Astrocyte (in vitro differentiated cells and primary cell): Measurements from ENCODE around the gene NEURL3. TPM values are rescaled to one million over a fixed set of nuclear protein-coding genes. Genes with fewer than 3 reads are reported as not detected.

Experiments
- DNase-seq: peaks from one replicate; pipeline ENCODE4 v3.0.0-alpha.2; 2010; ENCODE audit warnings: low read depth
- FAIRE-seq: peaks from 2 replicates; lab custom pipeline; 2011; peaks lifted over from hg19 to GRCh38; lab: Jason Lieb, UNC
- H2AFZ ChIP-seq: 2 replicates; pipeline ENCODE4 v1.6.0; 2012; ENCODE audit warnings: low read depth, low read length, inconsistent platforms
- H3K27ac ChIP-seq: 2 replicates; pipeline ENCODE4 v1.5.1; 2011; ENCODE audit warnings: low read depth, low read length, inconsistent platforms
- H3K27me3 ChIP-seq: 2 replicates; pipeline ENCODE4 v1.6.0; 2011; ENCODE audit warnings: low read length, inconsistent platforms; ENCODE audit not compliant: insufficient read depth
- H3K36me3 ChIP-seq: 2 replicates; pipeline ENCODE4 v1.5.1; 2011; ENCODE audit warnings: low read length, inconsistent platforms; ENCODE audit not compliant: insufficient read depth
- H3K4me1 ChIP-seq: 2 replicates; pipeline ENCODE4 v1.5.1; 2011; ENCODE audit warnings: low read length, inconsistent platforms; ENCODE audit not compliant: insufficient read depth
- H3K4me2 ChIP-seq: 2 replicates; pipeline ENCODE4 v1.6.0; 2012; ENCODE audit warnings: low read length, inconsistent platforms
- H3K4me3 ChIP-seq: 2 replicates; pipeline ENCODE4 v1.5.1; 2011; ENCODE audit warnings: low read depth, mild to moderate bottlenecking, low read length, inconsistent platforms; ENCODE audit not compliant: insufficient read depth
- H3K79me2 ChIP-seq: 2 replicates; pipeline ENCODE4 v1.6.0; 2012; ENCODE audit warnings: mild to moderate bottlenecking, low read length, inconsistent platforms; ENCODE audit not compliant: insufficient read depth
- H3K9ac ChIP-seq: 2 replicates; pipeline ENCODE4 v1.6.0; 2012; ENCODE audit warnings: mild to moderate bottlenecking, low read length, inconsistent platforms
- H3K9me3 ChIP-seq: 2 replicates; pipeline ENCODE4 v1.5.1; 2012; ENCODE audit warnings: low read depth, mild to moderate bottlenecking, low read length, inconsistent platforms; ENCODE audit not compliant: insufficient read depth
- H4K20me1 ChIP-seq: 2 replicates; pipeline ENCODE4 v1.6.0; 2012; ENCODE audit warnings: low read length, inconsistent platforms; ENCODE audit not compliant: insufficient read depth
- H3K27ac Mint-ChIP-seq: one replicate; pipeline ENCODE4 v1.8.0; 2021; ENCODE audit warnings: mild to moderate bottlenecking, mixed read lengths; ENCODE audit not compliant: unreplicated experiment
- H3K27me3 Mint-ChIP-seq: one replicate; pipeline ENCODE4 v1.8.0; 2021; ENCODE audit warnings: low read depth, mixed read lengths; ENCODE audit not compliant: unreplicated experiment
- H3K36me3 Mint-ChIP-seq: one replicate; pipeline ENCODE4 v1.8.0; 2021; ENCODE audit warnings: low read depth, mixed read lengths; ENCODE audit not compliant: unreplicated experiment
- H3K4me1 Mint-ChIP-seq: one replicate; pipeline ENCODE4 v1.8.0; 2021; ENCODE audit warnings: low read depth, mixed read lengths; ENCODE audit not compliant: unreplicated experiment
- H3K4me3 Mint-ChIP-seq: one replicate; pipeline ENCODE4 v1.8.0; 2021; ENCODE audit warnings: mild to moderate bottlenecking, moderate library complexity, mixed read lengths; ENCODE audit not compliant: unreplicated experiment
- H3K9me3 Mint-ChIP-seq: one replicate; pipeline ENCODE4 v1.8.0; 2021; ENCODE audit warnings: mild to moderate bottlenecking, mixed read lengths; ENCODE audit not compliant: unreplicated experiment
- CTCF ChIP-seq: IDR thresholded peaks from 2 replicates; pipeline ENCODE4 v1.5.1; 2011; ENCODE audit warnings: low read depth, mild to moderate bottlenecking, inconsistent platforms, low read length, moderate library complexity; ENCODE audit not compliant: insufficient read depth
- EZH2 ChIP-seq: IDR thresholded peaks from 2 replicates; pipeline ENCODE4 v1.6.1; 2012; ENCODE audit warnings: mild to moderate bottlenecking, low read length, inconsistent platforms; ENCODE audit not compliant: insufficient read depth
- total RNA-seq: library from RNA; stranded (reverse); gene quantifications from 2 replicates; pipeline ENCODE4 v1.2.1, GENCODE V29; 2021

Gene NEURL3
- total RNA-seq, 1 donor from 2014 or later, result 0.34 TPM

DNA sequence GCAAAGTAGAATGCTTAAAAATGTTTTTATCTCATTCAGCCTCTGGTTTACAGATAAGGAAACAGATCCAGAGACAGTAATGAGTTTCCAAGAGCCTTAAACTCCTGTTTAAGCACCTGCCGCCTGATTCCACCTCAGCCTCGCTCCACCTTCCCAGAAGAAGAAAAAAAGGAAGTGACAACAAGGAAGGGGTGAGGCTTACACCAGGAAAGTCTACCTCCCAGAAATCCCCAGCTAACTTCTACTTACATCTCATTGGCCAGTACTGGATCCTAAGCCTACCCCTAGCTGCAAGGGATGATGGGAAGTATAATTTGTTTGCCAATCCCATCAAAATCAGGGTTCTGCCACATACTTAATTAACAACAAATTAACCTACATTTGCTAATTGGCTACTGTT is 16.1 kb upstream of the NEURL3 start:
- Histone ChIP-seq H3K4me1 (no peaks in the 10 kb centered on the region), H3K27me3 (peaks cover 6% of the 10 kb centered on the region), H3K79me2 (no peaks in the 10 kb centered on the region), H3K27ac (no peak overlapping the region), H3K4me3 (no peak overlapping the region), H3K9ac (no peak overlapping the region), H2AFZ (no peak overlapping the region), H3K4me2 (no peak overlapping the region), H4K20me1 (no peaks in the 10 kb centered on the region), H3K36me3 (no peaks in the 10 kb centered on the region), H3K9me3 (no peaks in the 10 kb centered on the region)
- peaks cover 9% of the 10 kb centered on the region for H3K9me3 Mint-ChIP-seq
- FAIRE-seq (no peak), DNase-seq (no peak)
- no peak overlapping the region for H3K27ac Mint-ChIP-seq
- peaks cover 27% of the 10 kb centered on the region for H3K27me3 Mint-ChIP-seq
- no peaks in the 10 kb centered on the region for H3K4me1 Mint-ChIP-seq
- H3K36me3 Mint-ChIP-seq, result no peaks in the 10 kb centered on the region
- TF ChIP-seq CTCF (no peak), EZH2 (no peak)
- H3K4me3 Mint-ChIP-seq, result no peak overlapping the region

GRCh38 chr2:96520697-96521096 is 15.5 kb upstream of the NEURL3 start:
- no peak overlapping the region for H3K27ac ChIP-seq
- no peak for FAIRE-seq

More at GRCh38 chr2:96520697-96521096, 15.5 kb upstream of the NEURL3 start:
- Histone ChIP-seq H4K20me1 (no peaks in the 10 kb centered on the region), H3K4me2 (no peak overlapping the region), H3K9me3 (no peaks in the 10 kb centered on the region), H3K4me1 (no peaks in the 10 kb centered on the region), H3K27me3 (peaks cover 6% of the 10 kb centered on the region), H2AFZ (no peak overlapping the region), H3K9ac (no peak overlapping the region), H3K79me2 (no peaks in the 10 kb centered on the region), H3K4me3 (no peak overlapping the region), H3K36me3 (no peaks in the 10 kb centered on the region)
- Mint-ChIP-seq H3K27ac (no peak overlapping the region), H3K36me3 (no peaks in the 10 kb centered on the region), H3K9me3 (peaks cover 14% of the 10 kb centered on the region), H3K4me3 (no peak overlapping the region), H3K27me3 (peaks cover 27% of the 10 kb centered on the region), H3K4me1 (no peaks in the 10 kb centered on the region)
- TF ChIP-seq EZH2 (no peak), CTCF (no peak)
- DNase-seq, result no peak
